H1 (cell line): ENCODE measurements around the gene IREB2. TPM values are rescaled to one million over a fixed set of nuclear protein-coding genes. Genes with fewer than 3 reads are reported as not detected.

ENCODE experiments used
- BACH1 ChIP-seq: IDR thresholded peaks from 2 replicates; pipeline ENCODE4 v1.6.1; 2012; ENCODE audit warnings: low read length, improper control_type of control experiment
- CBX5 ChIP-seq: fragments of 300-800, 300-1000 bp; sonication (generic); IDR thresholded peaks from 2 replicates; pipeline ENCODE4 v1.7.1; 2016; ENCODE audit warnings: antibody characterized with exemption, low read length, low read depth
- MAX ChIP-seq: IDR thresholded peaks from 2 replicates; pipeline ENCODE4 v1.6.1; 2012; ENCODE audit warnings: inconsistent platforms
- SRF ChIP-seq: IDR thresholded peaks from 2 replicates; pipeline ENCODE4 v1.6.1; 2011; ENCODE audit warnings: mild to moderate bottlenecking, low read depth, low read length, moderate library complexity
- polyA plus RNA-seq, 7 experiments: library from polyadenylated mRNA; depleted of rRNA in 3 of 7; stranded (reverse) in 5 of 7; unstranded in 2 of 7; fragments of >200 nt in 5 of 7; fragments of 200-250 nt in 2 of 7; gene quantifications; 1 replicate in 5 of 7; 2 replicates in 1 of 7; 4 replicates in 1 of 7; pipeline versions ENCODE4 v1.2.1 to v1.2.3, GENCODE V29; 2011 to 2013; ENCODE audit warnings: missing spikeins in 2 of 7, mixed read lengths in 2 of 7
- total RNA-seq: library from RNA; stranded (reverse); fragmentation: NEBNext Ultra II Directional; extraction: Animal tissue kit (Norgen Biotek cat#: 25700); gene quantifications from 2 replicates; pipeline ENCODE4 v1.2.1, GENCODE V29; 2021

Gene IREB2
- total and polyA plus RNA-seq, 2 of the 8 experiments (the other 6 are each of a cell fraction or from before 2014, with no cell fraction given): 21.0 to 103 TPM

- TF ChIP-seq BACH1 (no peak), SRF (no peak), MAX (no peak), CBX5 (no peak)
Observed at GRCh38 chr15:78408961-78409360, 29.1 kb upstream of the IREB2 start (continued).
